ENCODE data around the gene MAST3. TPM values are rescaled to one million over a fixed set of nuclear protein-coding genes. Genes with fewer than 3 reads are reported as not detected.

MAST3 gene
- polyA plus RNA-seq, 1 experiment: 2.1 TPM

DNA sequence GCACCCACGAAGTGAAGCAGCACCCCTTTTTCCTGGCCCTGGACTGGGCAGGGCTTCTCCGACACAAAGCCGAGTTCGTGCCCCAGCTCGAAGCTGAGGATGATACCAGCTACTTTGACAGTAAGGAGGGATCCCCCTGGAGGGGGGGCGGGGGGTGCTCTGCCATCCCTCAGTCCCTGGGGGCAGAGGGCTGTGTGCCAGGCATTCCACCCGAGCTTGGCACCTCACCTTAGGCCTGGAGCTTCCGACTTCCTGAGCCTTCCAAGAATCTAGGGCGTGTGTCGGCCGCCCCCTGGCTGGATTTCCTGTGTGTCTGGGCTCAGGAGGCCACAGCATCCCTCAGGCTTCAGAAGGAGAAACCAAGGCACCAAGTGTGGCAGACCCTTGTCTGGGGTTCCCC lies 39.7 kb downstream of the MAST3 start:
- ChIA-PET POLR2A (no interaction called here), CTCF (no interaction called here)
- no peaks in the 10 kb centered on the region; the same call in 1 of the 2 replicates for H3K9me3 ChIP-seq (ENCODE audit: control insufficient read depth, insufficient read depth, low read length)
- no peaks in the 10 kb centered on the region for H3K27me3 ChIP-seq (ENCODE audit: control insufficient read depth, insufficient read depth, low read length)
- no peak for DNase-seq (ENCODE audit: low read depth, low spot score)
- H3K27ac ChIP-seq (ENCODE audit: low read depth, low read length): no peak overlapping the region
- TF ChIP-seq, protein P1, sequence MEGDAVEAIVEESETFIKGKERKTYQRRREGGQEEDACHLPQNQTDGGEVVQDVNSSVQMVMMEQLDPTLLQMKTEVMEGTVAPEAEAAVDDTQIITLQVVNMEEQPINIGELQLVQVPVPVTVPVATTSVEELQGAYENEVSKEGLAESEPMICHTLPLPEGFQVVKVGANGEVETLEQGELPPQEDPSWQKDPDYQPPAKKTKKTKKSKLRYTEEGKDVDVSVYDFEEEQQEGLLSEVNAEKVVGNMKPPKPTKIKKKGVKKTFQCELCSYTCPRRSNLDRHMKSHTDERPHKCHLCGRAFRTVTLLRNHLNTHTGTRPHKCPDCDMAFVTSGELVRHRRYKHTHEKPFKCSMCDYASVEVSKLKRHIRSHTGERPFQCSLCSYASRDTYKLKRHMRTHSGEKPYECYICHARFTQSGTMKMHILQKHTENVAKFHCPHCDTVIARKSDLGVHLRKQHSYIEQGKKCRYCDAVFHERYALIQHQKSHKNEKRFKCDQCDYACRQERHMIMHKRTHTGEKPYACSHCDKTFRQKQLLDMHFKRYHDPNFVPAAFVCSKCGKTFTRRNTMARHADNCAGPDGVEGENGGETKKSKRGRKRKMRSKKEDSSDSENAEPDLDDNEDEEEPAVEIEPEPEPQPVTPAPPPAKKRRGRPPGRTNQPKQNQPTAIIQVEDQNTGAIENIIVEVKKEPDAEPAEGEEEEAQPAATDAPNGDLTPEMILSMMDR (IDR thresholded peaks at IDR 0.05; ENCODE audit: low read depth, low read length): no peak
- no peak overlapping the region for H3K4me3 ChIP-seq (ENCODE audit: low read depth, low read length)

DNA sequence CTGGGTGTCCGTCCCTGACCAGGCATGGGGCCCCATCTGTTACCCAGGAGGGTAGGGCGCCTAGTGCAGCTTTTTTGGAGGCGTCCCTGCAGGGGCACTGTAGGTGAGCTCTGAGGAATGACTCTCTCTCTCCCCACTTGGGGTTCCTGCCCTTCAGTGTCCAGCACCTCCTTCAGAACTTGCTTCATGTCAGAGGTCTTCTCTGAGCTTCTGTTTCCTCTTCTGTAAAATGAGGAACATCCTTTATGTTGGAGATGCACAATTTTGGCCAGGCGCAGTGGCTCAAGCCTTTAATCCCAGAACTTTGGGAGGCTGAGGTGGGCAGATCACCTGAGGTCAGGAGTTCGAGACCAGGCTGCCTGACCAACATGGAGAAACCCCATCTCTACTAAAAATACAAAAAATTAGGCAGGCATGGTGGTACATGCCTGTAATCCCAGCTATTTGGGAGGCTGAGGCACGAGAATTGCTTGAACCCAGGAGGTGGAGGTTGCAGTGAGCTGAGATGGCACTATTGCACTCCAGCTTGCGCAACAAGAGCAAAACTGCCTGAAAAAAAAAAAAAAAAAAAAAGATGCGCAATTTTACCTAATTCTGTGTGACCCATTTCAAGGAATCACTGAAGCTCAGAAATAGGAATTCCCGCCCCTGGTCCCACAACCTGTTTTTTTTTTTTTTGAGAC lies 40.2 kb downstream of the MAST3 start:
- Histone ChIP-seq H3K27ac (ENCODE audit: low read depth, low read length) (no peak overlapping the region), H3K27me3 (ENCODE audit: control insufficient read depth, insufficient read depth, low read length) (no peaks in the 10 kb centered on the region), H3K4me3 (ENCODE audit: low read depth, low read length) (no peak overlapping the region), H3K9me3 (ENCODE audit: control insufficient read depth, insufficient read depth, low read length) (no peaks in the 10 kb centered on the region; the same call in 1 of the 2 replicates)
- no peak for DNase-seq (ENCODE audit: low read depth, low spot score)
- ChIA-PET POLR2A (no interaction called here), CTCF (no interaction called here)
- TF ChIP-seq, protein P1 (IDR thresholded peaks at IDR 0.05; ENCODE audit: low read depth, low read length): no peak

DNA sequence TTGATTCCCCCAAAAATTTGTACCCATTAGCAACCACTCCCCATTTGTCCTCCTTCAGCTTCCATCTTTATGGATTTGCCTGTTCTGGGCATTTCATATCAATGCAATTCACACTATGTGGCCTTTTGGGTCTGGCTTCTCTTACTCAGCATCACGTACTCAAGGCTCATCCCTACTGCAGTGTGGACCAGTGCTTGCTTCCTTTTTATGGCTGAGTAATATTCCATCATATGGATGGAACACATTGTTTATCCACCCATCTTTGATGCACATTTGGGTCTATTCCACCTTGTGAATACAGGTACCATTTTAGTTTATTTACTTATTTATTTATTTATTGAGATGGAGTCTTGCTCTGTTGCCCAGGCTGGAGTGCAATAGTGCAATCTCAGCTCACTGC lies 42.9 kb downstream of the MAST3 start:
- no peak for DNase-seq (ENCODE audit: low read depth, low spot score)
- TF ChIP-seq, protein P1 (IDR thresholded peaks at IDR 0.05; ENCODE audit: low read depth, low read length): no peak
- CTCF ChIA-PET: no interaction called here
- H3K27ac ChIP-seq (ENCODE audit: low read depth, low read length): no peak overlapping the region
- POLR2A ChIA-PET: interaction anchor here (0.6 kb wide), 1 partner anchor 143 kb away, joined by 13 read pairs; no protein-coding TSS in a partner anchor
- no peaks in the 10 kb centered on the region for H3K27me3 ChIP-seq (ENCODE audit: control insufficient read depth, insufficient read depth, low read length)
- no peaks in the 10 kb centered on the region; the same call in 1 of the 2 replicates for H3K9me3 ChIP-seq (ENCODE audit: control insufficient read depth, insufficient read depth, low read length)
- H3K4me3 ChIP-seq (ENCODE audit: low read depth, low read length): no peak overlapping the region

DNA sequence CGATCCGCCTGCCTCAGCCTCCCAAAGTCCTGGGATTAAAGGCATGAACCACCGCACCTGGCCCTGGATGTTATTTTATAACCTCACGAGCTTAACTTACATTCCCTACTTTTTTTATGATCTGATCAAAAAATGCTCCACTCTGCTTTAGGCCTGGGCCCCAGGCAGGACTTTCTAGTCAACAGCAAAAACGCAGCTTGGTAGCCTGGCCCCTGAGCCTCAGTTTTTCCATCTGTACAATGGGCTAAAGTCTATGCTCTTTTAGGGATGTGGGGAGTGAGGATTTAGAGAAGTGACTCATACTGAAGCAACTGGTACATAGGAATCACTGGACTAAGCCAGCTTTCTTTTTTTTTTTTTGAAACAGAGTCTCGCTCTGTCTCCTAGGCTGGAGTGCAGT lies 43.5 kb downstream of the MAST3 start:
- ChIA-PET POLR2A (interaction anchor here (0.6 kb wide), 1 partner anchor 143 kb away, joined by 13 read pairs; no protein-coding TSS in a partner anchor), CTCF (interaction anchor here (0.5 to 1.8 kb wide), 6 partner anchors 10 to 138 kb away, joined by 3 to 7 read pairs (median 4); no protein-coding TSS in a partner anchor)
- TF ChIP-seq, protein P1 (IDR thresholded peaks at IDR 0.05; ENCODE audit: low read depth, low read length): no peak

DNA sequence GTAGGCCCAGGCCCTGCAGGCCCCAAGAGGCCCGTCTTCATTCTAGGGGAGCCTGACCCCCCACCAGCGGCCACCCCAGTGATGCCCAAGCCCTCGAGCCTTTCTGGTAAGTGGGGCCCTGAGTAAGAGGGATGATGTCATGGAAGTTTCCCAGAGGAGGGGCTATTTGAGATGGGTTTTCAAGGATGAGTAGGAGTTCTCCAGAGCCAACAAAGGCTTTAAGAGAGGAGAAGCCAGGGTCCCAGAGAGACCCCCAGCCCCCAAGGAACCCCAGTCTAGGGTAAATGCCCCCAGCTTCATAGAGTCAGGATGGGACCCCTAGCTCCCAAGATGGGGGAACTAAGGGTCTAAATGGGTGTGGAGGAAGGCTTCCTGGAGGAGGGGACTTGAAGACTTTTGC lies 46.3 kb downstream of the MAST3 start:
- ChIA-PET CTCF (interaction anchor here (2.2 kb wide), 1 partner anchor 31 kb away, joined by 7 read pairs; no protein-coding TSS in a partner anchor), POLR2A (no interaction called here)
- H3K4me3 ChIP-seq (ENCODE audit: low read depth, low read length): no peak overlapping the region
- TF ChIP-seq, protein P1 (IDR thresholded peaks at IDR 0.05; ENCODE audit: low read depth, low read length): no peak
- no peak for DNase-seq (ENCODE audit: low read depth, low spot score)
- no peak overlapping the region for H3K27ac ChIP-seq (ENCODE audit: low read depth, low read length)
- H3K27me3 ChIP-seq (ENCODE audit: control insufficient read depth, insufficient read depth, low read length): no peaks in the 10 kb centered on the region
- H3K9me3 ChIP-seq (ENCODE audit: control insufficient read depth, insufficient read depth, low read length): no peaks in the 10 kb centered on the region; the same call in 1 of the 2 replicates

More for the DNA sequence above, 43.5 kb downstream of the MAST3 start:
- H3K4me3 ChIP-seq (ENCODE audit: low read depth, low read length): no peak overlapping the region
- DNase-seq (ENCODE audit: low read depth, low spot score): no peak
- H3K9me3 ChIP-seq (ENCODE audit: control insufficient read depth, insufficient read depth, low read length): no peaks in the 10 kb centered on the region; the same call in 1 of the 2 replicates
- no peaks in the 10 kb centered on the region for H3K27me3 ChIP-seq (ENCODE audit: control insufficient read depth, insufficient read depth, low read length)
- H3K27ac ChIP-seq (ENCODE audit: low read depth, low read length): no peak overlapping the region
